ENCODE data around the gene TPGS1.

The TPGS1 gene

DNA sequence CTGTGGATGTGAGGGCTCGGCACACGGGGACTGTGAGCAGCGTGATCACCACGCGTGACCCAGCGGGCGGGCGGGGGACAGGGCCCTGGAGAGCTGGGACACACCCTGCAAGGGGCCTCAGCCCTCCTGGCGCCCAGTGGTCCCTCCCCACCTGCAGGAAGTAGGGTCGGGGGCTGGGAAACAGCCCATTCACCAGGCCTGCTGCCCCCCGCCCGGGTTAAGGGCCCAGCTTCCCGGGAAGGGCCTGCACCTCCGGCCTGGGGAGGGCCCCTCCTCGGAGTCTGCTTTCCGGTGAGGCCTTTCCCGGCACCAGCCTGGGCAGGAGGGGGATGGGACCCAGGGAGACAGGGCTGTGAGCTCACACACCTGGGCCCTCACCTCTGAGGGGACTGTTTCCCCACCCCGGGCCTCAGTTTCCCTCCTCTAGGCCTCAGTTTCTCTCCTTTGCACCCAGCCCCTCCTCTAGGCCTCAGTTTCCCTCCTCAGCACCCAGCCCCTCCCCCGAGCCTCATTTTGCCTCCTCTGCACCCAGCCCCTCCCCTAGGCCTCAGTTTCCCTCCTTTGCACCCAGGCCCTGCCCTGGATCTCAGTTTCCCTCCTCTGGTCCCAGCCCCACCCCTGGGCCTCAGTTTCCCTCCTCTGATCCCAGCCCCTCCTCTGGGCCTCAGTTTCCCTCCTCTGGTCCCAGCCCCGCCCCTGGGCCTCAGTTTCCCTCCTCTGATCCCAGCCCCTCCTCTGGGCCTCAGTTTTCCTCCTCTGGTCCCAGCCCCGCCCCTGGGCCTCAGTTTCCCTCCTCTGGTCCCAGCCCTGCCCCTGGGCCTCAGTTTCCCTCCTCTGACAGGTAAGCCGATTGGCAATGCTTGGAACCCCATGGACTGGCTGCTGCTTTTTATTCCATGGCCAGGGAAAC, 12.9 kb upstream of the TPGS1 start:
- in situ Hi-C loops (cut with HindIII; ENCODE audit: low sequenced_read_pairs), result no loop called here

DNA sequence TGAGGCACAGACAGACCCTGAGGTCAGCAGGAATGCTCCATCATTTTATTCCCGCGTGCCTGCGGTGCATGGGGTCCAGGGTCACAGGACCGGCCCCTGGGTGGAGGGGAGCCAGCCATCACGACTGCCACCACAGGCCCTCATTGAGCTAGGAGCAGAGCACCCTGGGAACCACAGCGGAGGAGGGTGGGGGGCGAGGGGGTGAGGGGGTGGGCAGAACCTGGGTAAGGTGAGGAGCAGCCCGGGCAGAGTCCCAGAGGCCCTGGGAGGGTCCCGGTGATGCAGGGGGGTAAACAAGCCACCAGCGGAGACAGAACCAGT, 12.3 kb upstream of the TPGS1 start:
- in situ Hi-C loops (cut with HindIII; ENCODE audit: low sequenced_read_pairs), result no loop called here

DNA sequence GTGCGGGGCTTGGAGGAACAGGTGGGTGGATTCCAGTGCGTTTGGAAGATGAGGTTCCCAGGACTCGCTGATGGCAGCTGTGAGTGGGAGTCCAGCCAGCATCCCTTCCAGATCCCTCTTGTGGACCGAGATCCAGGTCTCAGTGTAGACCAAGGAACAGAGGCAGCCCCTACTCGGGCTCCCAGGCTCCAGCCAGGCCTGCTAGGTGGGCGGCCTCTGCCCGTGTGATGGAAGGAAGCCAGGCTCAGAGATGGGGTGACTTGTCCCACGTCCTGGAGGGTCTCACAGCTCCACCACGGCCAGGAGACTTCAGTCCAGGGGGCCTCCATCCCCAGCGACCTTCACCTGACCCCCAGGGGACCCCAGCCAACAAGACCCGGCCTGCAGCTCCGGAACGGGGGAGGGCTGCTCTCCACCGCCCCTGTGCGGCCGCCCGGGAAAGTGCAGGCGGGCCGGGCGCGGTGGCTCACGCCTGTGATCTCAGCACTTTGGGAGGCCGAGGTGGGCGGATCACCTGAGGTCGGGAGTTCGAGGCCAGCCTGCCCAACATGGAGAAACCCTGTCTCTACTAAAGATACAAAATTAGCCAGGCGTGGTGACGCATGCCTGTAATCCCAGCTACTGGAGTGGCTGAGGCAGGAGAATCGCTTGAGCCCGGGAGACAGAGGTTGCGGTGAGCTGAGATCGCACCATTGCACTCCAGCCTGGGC, 11.7 kb upstream of the TPGS1 start:
- in situ Hi-C loops (cut with HindIII; ENCODE audit: low sequenced_read_pairs), result no loop called here

DNA sequence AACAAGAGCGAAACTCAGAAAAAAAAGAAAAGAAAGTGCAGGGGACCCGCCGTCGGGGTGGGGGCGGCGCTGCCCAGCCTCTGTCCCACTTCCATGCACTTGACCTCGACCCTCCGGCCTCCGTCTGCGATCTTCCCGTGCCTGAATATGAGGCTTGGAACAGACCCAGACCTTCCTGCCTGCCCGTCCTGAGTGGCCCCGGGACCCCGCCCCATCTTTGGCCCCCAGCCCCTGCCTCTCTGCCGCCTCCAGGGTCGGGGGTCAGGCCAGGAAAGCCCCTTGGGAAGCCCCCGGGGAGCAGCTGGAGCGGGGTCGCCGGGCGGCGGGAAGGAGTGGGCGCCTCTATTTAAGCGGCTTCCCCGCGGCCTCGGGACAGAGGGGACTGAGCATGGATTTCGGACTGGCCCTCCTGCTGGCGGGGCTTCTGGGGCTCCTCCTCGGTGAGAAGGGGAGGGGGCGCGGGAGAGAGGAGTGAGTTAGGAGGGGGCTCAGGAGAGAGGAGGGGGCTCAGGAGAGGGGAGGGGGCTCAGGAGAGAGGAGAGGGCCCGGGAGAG, 11.1 kb upstream of the TPGS1 start, which contains the start of gene MADCAM1:
TSS of gene MADCAM1 (plus strand) at position 375 of the 554 bp plus-strand sequence. CDS start at position 389, 14 bp downstream.
- in situ Hi-C loops (cut with HindIII; ENCODE audit: low sequenced_read_pairs), result no loop called here

DNA sequence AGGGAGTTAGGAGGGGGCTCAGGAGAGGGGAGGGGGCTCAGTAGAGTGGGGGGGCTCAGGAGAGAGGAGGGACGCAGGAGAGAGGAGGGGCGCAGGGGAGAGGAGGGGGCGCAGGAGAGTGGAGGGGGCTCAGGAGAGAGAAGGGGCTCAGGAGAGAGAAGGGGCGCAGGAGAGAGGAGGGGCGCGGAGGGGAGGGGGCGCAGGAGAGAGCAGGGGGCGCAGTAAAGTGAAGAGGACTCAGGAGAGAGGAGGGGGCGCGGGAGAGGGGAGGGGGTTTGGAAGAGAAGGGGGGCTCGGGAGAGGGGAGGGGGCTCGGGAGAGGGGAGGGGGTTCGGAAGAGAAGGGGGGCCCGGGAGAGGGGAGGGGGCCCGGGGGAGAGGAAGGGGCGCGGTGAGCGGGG, 10.3 kb upstream of the TPGS1 start:
- in situ Hi-C loops (cut with HindIII; ENCODE audit: low sequenced_read_pairs), result no loop called here

DNA sequence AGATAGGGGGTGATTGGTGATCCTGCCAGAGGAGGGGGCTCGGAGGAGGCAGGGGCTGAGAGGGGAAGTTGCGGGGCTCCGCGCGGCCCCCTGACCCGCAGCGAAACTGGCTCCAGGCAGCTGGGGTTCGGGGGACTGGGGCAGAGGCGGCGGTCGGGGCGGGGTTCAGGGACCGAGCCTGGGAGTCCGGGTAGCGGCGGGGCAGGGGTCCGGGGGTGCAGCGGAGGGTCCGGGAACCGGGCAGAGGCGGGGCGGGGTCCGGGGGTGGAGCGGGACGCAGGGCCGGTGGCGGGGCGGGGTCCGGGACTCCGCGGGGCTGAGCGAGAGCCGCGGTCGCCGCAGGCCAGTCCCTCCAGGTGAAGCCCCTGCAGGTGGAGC, 9.8 kb upstream of the TPGS1 start:
- in situ Hi-C loops (cut with HindIII; ENCODE audit: low sequenced_read_pairs), result no loop called here

DNA sequence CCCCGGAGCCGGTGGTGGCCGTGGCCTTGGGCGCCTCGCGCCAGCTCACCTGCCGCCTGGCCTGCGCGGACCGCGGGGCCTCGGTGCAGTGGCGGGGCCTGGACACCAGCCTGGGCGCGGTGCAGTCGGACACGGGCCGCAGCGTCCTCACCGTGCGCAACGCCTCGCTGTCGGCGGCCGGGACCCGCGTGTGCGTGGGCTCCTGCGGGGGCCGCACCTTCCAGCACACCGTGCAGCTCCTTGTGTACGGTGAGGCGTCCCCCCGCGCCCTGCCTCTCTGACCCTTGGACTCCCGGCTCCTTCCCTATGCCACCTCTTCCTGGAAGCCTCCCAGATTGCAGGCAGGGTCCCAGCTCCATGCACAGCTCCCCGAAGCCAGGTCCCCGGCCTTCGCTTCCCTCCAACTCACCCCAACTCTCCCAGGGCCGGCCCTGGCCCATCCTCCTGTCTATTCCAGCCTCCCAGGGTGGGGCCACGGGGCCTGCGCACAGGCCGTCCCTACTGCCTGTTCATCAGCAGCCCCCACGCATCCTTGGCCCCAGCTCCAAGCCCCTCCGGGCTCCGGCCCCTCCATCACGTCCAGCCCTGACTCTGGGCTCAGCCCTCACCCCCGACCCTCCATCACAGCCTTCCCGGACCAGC, 9.3 kb upstream of the TPGS1 start:
- in situ Hi-C loops (cut with HindIII; ENCODE audit: low sequenced_read_pairs), result no loop called here

DNA sequence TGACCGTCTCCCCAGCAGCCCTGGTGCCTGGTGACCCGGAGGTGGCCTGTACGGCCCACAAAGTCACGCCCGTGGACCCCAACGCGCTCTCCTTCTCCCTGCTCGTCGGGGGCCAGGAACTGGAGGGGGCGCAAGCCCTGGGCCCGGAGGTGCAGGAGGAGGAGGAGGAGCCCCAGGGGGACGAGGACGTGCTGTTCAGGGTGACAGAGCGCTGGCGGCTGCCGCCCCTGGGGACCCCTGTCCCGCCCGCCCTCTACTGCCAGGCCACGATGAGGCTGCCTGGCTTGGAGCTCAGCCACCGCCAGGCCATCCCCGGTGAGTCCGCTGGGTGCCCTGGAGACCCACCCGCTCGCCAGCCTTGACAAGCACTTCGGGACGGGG, 8.8 kb upstream of the TPGS1 start:
- in situ Hi-C loops (cut with HindIII; ENCODE audit: low sequenced_read_pairs), result no loop called here

DNA sequence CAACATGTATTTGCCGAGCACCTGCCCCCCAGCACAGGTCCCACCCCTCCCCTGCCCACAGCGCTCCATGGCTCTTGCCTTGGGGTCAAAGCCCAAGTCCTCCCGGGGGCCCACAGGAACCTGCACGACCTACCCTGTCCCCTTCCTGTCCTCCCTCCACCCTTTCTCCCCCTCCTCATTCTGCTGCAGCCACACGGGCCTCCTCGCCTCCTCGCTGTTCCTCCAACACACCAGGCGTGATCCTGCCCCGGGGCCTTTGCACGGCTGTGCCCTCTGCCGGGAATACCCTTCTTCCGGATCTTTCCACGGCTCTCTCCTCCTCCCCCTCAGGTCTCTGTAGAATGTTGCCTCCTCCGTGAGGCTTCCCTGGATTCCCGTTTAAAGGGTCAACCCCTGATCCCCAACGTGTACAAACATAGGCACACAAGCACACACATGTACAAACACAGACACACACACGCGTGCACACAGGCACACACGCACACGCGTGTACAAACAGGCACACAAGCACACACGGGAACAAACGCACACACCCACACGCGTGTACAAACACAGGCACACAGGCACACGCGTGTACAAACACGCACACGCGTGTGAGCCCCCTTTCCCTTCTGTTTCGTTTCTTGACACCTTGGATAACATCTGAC, 8.2 kb upstream of the TPGS1 start:
- in situ Hi-C loops (cut with HindIII; ENCODE audit: low sequenced_read_pairs), result no loop called here

DNA sequence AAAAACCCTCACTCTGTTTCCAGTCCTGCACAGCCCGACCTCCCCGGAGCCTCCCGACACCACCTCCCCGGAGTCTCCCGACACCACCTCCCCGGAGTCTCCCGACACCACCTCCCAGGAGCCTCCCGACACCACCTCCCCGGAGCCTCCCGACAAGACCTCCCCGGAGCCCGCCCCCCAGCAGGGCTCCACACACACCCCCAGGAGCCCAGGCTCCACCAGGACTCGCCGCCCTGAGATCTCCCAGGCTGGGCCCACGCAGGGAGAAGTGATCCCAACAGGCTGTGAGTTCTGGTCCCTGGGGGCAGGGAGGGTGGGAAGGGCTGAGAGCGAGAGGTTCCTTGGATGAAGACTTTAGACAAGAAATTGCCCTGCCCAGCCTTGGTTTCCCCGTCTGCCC, 5.7 kb upstream of the TPGS1 start:
- in situ Hi-C loops (cut with HindIII; ENCODE audit: low sequenced_read_pairs), result no loop called here

DNA sequence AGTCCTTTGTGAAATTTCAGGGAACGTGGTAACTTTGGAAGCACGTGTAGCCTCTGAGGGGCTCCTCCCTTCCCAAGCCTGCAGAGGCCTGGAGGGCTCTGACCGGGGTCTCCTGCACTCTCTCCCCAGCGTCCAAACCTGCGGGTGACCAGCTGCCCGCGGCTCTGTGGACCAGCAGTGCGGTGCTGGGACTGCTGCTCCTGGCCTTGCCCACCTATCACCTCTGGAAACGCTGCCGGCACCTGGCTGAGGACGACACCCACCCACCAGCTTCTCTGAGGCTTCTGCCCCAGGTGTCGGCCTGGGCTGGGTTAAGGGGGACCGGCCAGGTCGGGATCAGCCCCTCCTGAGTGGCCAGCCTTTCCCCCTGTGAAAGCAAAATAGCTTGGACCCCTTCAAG, 2.7 kb upstream of the TPGS1 start:
- in situ Hi-C loops (cut with HindIII; ENCODE audit: low sequenced_read_pairs), result no loop called here

DNA sequence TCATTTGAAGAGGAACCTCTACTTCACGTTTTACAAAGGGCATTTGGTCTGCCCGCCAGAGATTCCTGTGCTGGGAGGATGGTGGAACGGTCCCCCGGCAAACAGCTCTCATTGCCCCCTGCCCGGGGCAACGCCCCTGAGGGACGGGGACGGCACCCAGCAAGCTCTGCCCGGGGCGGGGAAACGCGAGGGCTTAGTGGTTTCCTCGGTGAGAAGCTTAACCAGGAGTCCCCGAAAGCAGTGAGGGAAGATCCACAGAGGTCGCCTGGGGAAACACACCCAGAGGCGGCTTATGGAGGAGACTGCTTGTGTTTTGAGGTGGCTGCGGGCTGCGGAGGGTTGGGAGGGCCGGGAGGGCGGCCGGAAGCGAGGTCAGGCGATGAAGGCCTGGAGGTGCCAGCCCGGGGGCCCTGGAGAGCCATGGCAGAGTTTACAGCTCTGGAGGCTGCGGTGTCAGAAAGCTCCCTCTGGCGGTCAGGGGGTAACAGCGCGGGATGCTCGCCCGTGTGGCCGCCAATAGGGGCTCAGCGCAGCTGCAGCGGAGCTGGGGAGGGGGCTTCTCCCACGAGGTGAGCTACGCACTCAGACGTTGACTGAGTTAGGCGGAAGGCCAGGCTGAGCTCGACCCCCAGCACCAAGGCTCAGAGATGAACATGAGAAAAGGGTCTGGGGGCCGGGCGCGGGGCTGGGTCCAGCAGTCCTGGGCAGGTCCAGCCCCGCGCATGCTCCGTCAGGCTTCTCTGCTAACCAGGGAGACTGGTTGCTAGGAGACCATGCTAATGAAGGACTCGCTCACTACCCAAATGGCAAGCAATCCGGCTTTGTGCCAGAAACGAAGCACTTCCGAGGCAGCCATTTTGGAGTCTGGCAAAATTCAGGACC, 652 bp upstream of the TPGS1 start:
- in situ Hi-C loops (cut with HindIII; ENCODE audit: low sequenced_read_pairs), result no loop called here

DNA sequence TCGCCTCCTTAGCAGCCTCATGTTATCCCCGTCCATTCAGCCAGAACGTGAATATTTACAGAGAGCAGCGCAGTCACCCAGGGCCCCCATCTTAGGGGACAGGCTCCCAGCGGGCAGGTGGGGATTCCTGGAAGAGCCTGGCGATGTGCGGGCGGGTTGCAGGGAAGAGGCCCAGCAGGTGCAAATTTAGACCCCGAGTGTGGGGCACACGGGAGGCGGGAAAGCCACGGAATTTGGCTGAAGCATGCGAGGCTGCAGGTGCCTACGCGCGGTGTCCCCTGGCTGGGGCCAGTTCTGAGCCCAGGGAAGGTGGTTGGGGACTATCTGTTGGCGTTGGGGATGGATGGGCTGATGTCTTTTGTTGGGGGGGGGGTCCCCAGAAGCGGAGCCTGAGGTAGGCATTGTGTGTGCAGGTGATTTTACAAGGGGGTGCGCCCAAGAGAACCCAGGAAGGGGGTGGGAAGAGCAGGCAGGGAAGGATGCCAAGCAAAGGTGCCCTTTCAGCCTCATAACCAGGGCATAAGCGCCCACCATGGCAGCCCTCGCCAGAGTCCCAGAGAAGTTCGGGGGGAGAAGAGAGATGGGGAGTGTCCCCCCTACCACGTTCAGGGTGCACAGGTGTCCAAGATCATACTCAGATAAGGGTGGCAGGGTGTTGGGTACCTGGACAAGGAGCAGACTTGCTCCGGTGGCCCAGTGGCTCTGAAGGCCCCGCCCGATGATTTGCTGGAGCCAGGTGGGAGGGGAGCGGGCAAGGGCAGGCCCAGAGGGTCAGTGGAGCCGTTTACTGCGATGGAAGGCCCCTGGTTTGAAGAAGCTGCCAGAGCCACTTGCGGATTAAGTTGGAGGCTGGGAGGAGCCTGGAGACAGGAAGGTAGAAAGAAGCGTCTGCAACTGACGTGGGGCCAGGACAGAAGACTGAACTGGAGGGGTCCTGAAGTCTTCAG, 1.2 kb downstream of the TPGS1 start:
- in situ Hi-C loops (cut with HindIII; ENCODE audit: low sequenced_read_pairs), result no loop called here

DNA sequence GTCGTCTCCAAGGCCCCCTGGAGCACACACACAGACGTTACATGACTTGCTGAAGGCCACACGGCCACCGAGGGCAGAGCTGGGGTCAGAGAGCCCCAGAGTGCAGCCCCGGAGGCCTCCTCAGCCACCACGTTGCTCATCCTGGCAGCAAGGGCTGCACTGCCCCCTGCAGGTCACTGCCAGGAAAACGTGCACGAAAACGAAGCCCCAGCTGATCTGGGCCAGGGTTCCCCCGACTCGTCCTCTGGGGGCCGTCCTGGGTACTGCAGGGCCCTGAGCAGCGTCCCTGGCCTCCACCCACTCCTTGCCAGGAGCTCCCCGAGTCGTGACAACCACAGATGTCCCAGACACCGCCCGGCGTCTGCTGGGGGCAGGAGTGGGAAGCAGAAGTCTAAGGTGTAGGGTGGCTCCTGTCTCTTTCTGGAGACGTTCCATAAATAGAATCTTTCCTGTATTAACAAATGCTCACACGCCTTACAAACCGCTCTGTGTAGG, 3.4 kb downstream of the TPGS1 start:
- in situ Hi-C loops (cut with HindIII; ENCODE audit: low sequenced_read_pairs), result no loop called here

DNA sequence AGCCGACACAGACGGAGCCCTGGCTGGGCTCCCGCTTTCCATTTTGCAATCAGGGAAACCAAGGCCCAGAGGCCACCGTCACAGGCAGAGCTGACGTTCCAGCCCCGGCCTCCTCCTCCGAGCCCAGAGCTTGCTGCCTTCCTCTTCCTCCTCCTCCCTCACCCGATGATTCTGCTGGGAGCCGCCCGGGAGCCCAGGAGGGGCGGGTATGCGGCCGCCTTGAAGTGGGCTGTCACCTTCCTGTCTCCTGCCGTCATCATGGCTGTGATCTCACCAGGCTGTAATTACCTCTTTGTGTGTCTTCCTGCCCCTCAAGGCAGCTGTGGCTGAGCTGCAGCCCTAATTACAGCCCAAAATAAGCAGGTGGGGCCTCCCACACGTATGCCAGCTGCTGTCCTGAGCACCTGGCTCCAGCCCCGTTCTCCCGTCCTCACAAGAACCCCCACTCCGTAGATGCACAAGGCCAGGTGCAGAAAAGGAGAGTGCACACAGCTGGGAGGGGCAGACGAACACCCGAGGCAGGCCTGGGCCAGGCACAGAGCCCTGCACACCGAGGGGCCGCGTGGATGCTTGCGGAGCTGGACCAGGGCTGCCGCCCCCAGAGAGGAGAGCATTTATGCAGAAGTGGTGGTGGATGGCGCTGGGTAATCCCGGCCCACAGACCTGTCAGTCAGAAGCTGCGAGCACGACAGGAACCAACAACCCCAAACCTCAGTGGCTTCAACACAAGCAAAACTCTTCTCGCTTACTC, 4.0 kb downstream of the TPGS1 start:
- in situ Hi-C loops (cut with HindIII; ENCODE audit: low sequenced_read_pairs), result no loop called here

DNA sequence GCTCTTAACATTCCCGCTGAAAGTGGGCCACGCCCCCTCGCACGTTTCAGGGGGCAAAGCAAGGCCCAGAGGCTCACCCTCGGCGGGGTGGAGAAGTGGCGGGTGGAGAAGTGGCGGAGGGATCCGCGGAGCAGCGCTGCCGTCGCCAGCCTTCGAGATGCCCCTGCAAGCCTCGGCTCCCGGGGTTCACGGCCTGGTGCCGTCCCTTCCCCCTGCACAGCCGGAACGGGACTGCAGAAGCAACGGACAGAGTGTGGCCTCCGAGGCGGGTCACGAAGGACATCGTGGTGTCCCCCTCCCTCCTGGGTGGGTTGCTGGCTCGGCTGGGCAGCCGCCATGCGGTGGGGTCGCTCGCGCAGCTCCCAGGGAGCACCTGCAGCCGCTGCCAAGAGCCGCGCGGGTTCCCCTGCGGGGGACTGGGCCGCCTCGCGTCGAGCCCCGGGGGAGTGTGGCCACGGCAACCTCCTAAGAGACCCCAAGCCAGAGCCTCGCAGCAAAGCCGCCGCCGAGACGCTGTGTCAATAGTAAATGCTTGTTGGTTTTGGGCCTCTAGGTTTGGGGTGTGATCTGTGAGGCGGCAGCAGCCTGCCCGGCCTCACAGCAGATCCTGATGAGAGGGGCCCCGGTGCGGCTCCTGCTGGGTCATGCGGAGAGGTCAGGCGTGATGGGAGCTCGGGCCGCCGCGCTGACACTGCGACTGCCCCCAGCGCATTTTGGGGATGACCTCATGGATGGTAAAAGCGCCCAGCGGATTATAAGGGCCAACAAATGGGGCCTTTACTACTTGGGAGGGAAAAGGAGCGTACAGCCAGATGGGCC, 5.5 kb downstream of the TPGS1 start:
- in situ Hi-C loops (cut with HindIII; ENCODE audit: low sequenced_read_pairs), result no loop called here

Measured in endothelial cell of hepatic sinusoid (primary cell).